Uterus (tissue), 2 donors: ENCODE results near the gene HSFX4.
"Not testable (repeated sequence)": the region's sequence is repeated elsewhere in the genome, so short reads cannot be mapped to it uniquely, and the experiment has no call there.

Experiments used
- CTCF ChIP-seq, 4 experiments: fragments of 200-600 bp in 2 of 4; fragments of 450-650 bp in 2 of 4; sonication (generic) in 2 of 4; IDR thresholded peaks; one replicate each; pipeline ENCODE4 v1.5.1; 2016 to 2019; ENCODE audit warnings: antibody characterized with exemption in 4 of 4, mild to moderate bottlenecking in 2 of 4, moderate library complexity in 1 of 4
- POLR2A ChIP-seq, 2 donors: fragments of 450-650 bp; IDR thresholded peaks; one replicate each; pipeline ENCODE4 v1.6.1; 2016; ENCODE audit warnings: antibody characterized with exemption in 2 of 2, mild to moderate bottlenecking in 1 of 2, moderate library complexity in 1 of 2

- peak; percentile 21 to 70 (median 58) for TF ChIP-seq CTCF (IDR thresholded peaks at IDR 0.05)
- not testable (repeated sequence) for TF ChIP-seq POLR2A (IDR thresholded peaks at IDR 0.05)
Observed at GRCh38 chrX:149940674-149941024, 11.3 kb downstream of the HSFX4 start.
